NCI-H2171 treated with DMSO at 0.1 percent for 48 hours (cell line): Measurements from ENCODE around the gene FTH1.
"Not testable (repeated sequence)": the region's sequence is repeated elsewhere in the genome, so short reads cannot be mapped to it uniquely, and the experiment has no call there.

ENCODE experiments used
- DNase-seq: peaks from one replicate; lab custom pipeline; 2025; lab: John Stamatoyannopoulos, UW

The FTH1 gene

GRCh38 chr11:61963282-61964057 lies 4.0 kb downstream of the FTH1 start:
- no peak for DNase-seq

GRCh38 chr11:61963016-61963281 lies 4.5 kb downstream of the FTH1 start:
- no peak for DNase-seq

GRCh38 chr11:61962213-61963015 lies 5.0 kb downstream of the FTH1 start:
- DNase-seq: no peak

- DNase-seq: no peak
Measured at GRCh38 chr11:61961570-61962212, 5.7 kb downstream of the FTH1 start.

- no peak for DNase-seq
Measured at GRCh38 chr11:61960532-61960931, 6.9 kb downstream of the FTH1 start.

- no peak for DNase-seq
Measured at GRCh38 chr11:61959678-61960077, 7.8 kb downstream of the FTH1 start.

- DNase-seq: no peak
Measured at GRCh38 chr11:61959114-61959513, 8.3 kb downstream of the FTH1 start.

GRCh38 chr11:61958590-61958989 lies 8.8 kb downstream of the FTH1 start:
- no peak for DNase-seq

GRCh38 chr11:61957021-61957770 lies 10.2 kb downstream of the FTH1 start:
- no peak for DNase-seq

- no peak for DNase-seq
Measured at GRCh38 chr11:61956191-61957020, 11.0 kb downstream of the FTH1 start.

GRCh38 chr11:61955422-61956135 lies 11.9 kb downstream of the FTH1 start:
- DNase-seq: no peak

- no peak for DNase-seq
Measured at GRCh38 chr11:61954851-61955421, 12.5 kb downstream of the FTH1 start.

GRCh38 chr11:61954106-61954850 lies 13.2 kb downstream of the FTH1 start:
- DNase-seq: no peak

GRCh38 chr11:61953632-61954031 lies 13.8 kb downstream of the FTH1 start:
- not testable (repeated sequence) for DNase-seq

- DNase-seq: no peak
Measured at GRCh38 chr11:61952882-61953281, 14.6 kb downstream of the FTH1 start.

- DNase-seq: no peak
Measured at GRCh38 chr11:61951484-61952135, 15.8 kb downstream of the FTH1 start.

GRCh38 chr11:61950035-61950547 lies 17.3 kb downstream of the FTH1 start, which contains the start of gene BEST1:
Gene BEST1 (plus strand): TSS chr11:61950351. CDS start chr11:61951807, 1,456 bp downstream.
- DNase-seq: no peak

GRCh38 chr11:61949169-61950034 lies 18.0 kb downstream of the FTH1 start:
- DNase-seq: peak; percentile 88
